GM18507 (cell line): ENCODE results near the gene FSTL5.

ENCODE experiments used
- DNase-seq: peaks from one replicate; pipeline ENCODE4 v3.0.0; 2011; ENCODE audit warnings: low read depth; ENCODE audit not compliant: insufficient read length; ENCODE audit errors: extremely low spot score
- FAIRE-seq: peaks from 2 replicates; lab custom pipeline; 2011; peaks lifted over from hg19 to GRCh38; lab: Jason Lieb, UNC

Gene FSTL5

GRCh38 chr4:161647757-161648156 is 516.0 kb downstream of the FSTL5 start:
- FAIRE-seq, result no peak

GRCh38 chr4:161642708-161643107 is 521.1 kb downstream of the FSTL5 start:
- FAIRE-seq, result no peak
- no peak for DNase-seq

More at GRCh38 chr4:161647757-161648156, 516.0 kb downstream of the FSTL5 start:
- no peak for DNase-seq

- FAIRE-seq (no peak), DNase-seq (no peak)
These were observed 533.9 kb downstream of the FSTL5 start for GRCh38 chr4:161629694-161630441.

- no peak for FAIRE-seq
- no peak for DNase-seq
These were observed 559.1 kb downstream of the FSTL5 start for GRCh38 chr4:161604516-161605300.

GRCh38 chr4:161601011-161601410 is 562.8 kb downstream of the FSTL5 start:
- FAIRE-seq, result no peak
- no peak for DNase-seq

- FAIRE-seq, result no peak
These were observed 568.5 kb downstream of the FSTL5 start for GRCh38 chr4:161595230-161595771.

GRCh38 chr4:161585011-161585410 is 578.8 kb downstream of the FSTL5 start:
- DNase-seq (no peak), FAIRE-seq (no peak)

More at GRCh38 chr4:161595230-161595771, 568.5 kb downstream of the FSTL5 start:
- DNase-seq, result no peak

GRCh38 chr4:161583549-161583948 is 580.3 kb downstream of the FSTL5 start:
- DNase-seq, result no peak

GRCh38 chr4:161581262-161582230 is 582.3 kb downstream of the FSTL5 start:
- FAIRE-seq (no peak), DNase-seq (no peak)

More at GRCh38 chr4:161583549-161583948, 580.3 kb downstream of the FSTL5 start:
- no peak for FAIRE-seq

GRCh38 chr4:161577579-161578301 is 586.1 kb downstream of the FSTL5 start:
- FAIRE-seq (no peak), DNase-seq (no peak)

- FAIRE-seq (no peak), DNase-seq (no peak)
These were observed 590.0 kb downstream of the FSTL5 start for GRCh38 chr4:161573836-161574235.

- DNase-seq, result no peak
- FAIRE-seq, result no peak
These were observed 599.5 kb downstream of the FSTL5 start for GRCh38 chr4:161564230-161564834.

- FAIRE-seq (no peak), DNase-seq (no peak)
These were observed 607.8 kb downstream of the FSTL5 start for GRCh38 chr4:161555689-161556660.

GRCh38 chr4:161554372-161554990 is 609.3 kb downstream of the FSTL5 start:
- FAIRE-seq (no peak), DNase-seq (no peak)

GRCh38 chr4:161546902-161547301 is 616.9 kb downstream of the FSTL5 start:
- DNase-seq, result no peak
- no peak for FAIRE-seq

- FAIRE-seq, result no peak
- no peak for DNase-seq
These were observed 623.5 kb downstream of the FSTL5 start for GRCh38 chr4:161540265-161540664.

- no peak for DNase-seq
- FAIRE-seq, result no peak
These were observed 624.9 kb downstream of the FSTL5 start for GRCh38 chr4:161538941-161539340.
